Measurements from ENCODE around the gene AP1M1.
"Not testable (repeated sequence)": the region's sequence is repeated elsewhere in the genome, so short reads cannot be mapped to it uniquely, and the experiment has no call there.

AP1M1 gene

GRCh38 chr19:16265890-16266585, 68.3 kb downstream of the AP1M1 start:
- no peak for DNase-seq

GRCh38 chr19:16266586-16266942, 68.9 kb downstream of the AP1M1 start:
- no peak for DNase-seq

GRCh38 chr19:16268676-16269319, 71.1 kb downstream of the AP1M1 start:
- DNase-seq = no peak

GRCh38 chr19:16272945-16273344, 75.2 kb downstream of the AP1M1 start:
- no peak for DNase-seq

DNA sequence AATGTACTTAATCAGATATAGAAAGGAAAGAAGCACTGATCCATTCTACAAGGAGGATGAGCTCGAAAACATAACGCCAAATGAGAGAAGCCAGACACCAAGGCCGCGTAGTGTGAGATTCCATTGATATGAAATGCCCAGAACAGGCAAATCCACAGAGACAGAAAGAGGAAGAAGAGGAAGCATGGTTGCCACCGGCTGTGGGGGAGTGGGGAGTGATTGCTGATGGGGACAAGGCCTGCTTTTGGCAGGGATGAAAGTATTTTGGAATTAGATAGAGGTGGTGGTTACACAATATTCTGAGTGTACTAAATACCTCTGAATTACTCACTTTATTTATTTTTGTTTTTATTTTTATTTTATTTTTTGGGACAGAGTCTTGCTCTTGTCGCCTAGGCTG, 76.7 kb downstream of the AP1M1 start:
- no peak for DNase-seq

DNA sequence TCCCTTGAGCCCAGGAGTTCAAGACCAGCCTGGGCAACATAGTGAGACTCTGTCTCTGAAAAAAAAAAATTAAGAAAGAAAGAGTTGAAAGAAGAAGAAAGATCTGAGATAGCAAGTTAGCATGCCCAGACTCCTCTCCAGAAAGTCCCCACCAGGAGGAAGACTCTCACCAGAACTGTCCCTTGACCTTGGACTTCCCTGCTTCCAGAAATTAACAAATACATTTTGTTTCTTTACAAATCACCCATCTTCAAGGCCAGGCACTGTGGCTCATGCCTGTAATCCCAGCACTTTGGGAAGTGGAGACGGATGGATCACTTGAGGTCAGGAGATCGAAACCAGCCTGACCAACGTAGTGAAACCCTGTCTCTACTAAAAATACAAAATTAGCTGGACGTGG, 82.6 kb downstream of the AP1M1 start:
- no peak for DNase-seq

DNA sequence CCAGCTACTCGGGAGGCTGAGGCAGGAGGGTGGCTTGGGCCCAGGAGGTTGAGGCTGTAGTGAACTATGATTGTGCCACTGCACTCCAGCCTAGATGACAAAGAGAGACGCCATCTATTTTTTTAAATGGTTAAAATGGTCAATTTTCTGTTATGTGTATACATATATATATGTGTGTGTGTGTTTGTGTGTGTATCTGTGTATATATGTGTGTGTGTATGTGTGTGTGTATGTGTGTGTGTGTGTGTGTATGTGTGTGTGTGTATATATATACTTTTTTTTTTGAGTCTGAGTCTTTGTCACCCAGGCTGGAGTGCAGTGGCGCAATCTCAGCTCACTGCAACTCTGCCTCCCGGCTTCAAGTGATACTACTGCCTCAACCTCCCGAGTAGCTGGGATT, 84.0 kb downstream of the AP1M1 start:
- DNase-seq = no peak

- DNase-seq = peak; percentile 76
Observed at GRCh38 chr19:16283210-16284061, 85.7 kb downstream of the AP1M1 start.

- no peak for DNase-seq
Observed at GRCh38 chr19:16284505-16284904, 86.8 kb downstream of the AP1M1 start.

DNA sequence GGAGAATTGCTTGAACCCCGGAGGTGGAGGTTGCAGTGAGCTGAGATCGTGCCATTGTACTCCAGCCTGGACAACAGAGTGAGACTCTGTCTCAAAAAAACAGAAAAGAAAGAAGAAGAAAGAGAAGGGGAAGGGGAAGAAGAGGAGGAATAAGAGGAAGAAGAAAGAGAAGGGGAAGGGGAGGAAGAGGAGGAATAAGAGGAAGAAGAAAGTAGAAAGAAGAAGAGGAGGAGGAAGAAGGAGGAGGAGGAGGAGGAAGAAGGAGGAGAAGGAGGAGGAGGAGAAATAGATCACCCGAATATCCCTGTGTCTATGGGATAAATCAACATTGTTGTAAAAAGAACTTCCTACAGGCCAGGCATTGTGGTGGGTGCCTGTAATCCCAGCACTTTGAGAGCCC, 87.4 kb downstream of the AP1M1 start:
- not testable (repeated sequence) for DNase-seq

GRCh38 chr19:16285769-16286498, 88.2 kb downstream of the AP1M1 start:
- no peak for DNase-seq

- DNase-seq = no peak
Observed at GRCh38 chr19:16288544-16288943, 90.8 kb downstream of the AP1M1 start.

GRCh38 chr19:16289594-16289993, 91.9 kb downstream of the AP1M1 start:
- DNase-seq = no peak

GRCh38 chr19:16290692-16291091, 93.0 kb downstream of the AP1M1 start:
- DNase-seq = no peak

DNA sequence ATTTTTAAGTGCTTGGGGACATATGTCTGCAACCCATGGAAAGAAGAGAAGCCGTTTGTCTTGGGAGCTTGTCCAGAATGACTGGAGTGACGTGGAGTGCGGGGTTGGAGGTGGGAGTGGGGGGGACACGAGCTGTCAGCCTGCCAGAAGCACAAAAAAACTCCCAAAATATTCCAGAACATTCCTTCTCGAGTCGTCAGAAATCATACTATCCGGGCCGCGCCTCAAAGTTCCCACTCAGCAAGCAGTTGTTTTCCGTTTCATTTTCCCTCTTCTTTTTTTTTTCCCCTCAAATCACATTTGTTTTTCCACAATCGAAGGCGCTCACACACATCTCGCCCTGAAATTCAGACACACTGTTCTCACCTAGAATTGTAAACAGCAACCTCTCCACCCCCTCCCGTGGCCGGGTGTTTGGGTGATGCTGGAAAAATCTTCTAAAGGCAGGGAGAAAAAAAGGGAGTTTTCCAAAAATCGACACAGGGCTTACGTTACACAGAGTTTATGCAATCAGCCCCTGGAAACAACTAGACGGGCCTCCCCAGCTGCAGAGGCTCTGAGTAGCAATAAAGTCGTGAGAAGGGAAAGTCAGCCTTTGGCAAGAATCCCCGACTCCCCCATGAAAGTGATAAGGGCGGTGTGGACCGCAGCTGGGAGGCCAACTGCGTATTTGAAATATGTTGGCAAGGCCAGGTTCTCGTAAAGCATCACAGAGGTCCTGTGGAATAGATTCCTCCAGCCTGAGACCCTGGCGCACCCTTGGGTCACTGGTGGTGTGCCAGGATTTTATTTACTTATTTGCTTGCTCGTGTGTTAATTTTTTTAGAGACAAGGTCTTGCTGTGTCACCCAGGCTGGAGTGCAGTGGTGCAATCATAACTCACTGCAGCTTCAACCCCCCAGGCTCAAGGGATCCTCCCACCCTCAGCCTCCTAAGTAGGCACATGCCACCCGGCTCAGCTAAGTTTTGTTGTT, 95.7 kb downstream of the AP1M1 start:
- no peak for DNase-seq

DNA sequence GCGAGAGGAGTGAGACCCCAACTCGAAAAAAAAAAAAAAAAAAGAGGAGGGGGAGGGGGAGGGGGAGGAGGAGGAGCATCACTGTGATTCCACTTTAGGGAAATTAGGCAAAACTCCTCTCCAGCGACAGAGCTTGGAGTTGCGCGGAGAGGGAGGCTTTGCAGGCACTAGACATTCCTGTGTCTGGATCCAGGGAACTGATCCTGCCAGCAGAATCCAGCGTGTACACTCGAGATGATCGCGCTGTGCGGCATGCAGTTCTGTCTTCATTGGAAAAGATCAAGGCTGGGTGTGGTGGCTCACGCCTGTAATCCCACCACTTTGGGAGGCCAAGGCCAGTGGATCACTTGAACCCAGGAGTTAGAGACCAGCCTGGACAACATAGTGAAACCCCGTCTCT, 97.3 kb downstream of the AP1M1 start:
- no peak for DNase-seq

All from GDM1 (cell line).